Fibroblast of pulmonary artery (primary cell): ENCODE measurements around the gene SUPT3H.

Experiments used
- DNase-seq: peaks from one replicate; pipeline ENCODE4 v3.0.0-alpha.2; 2010; ENCODE audit warnings: low read depth
- H3K4me3 ChIP-seq: replicated peaks from 2 replicates; pipeline ENCODE4 v1.5.1; 2011; ENCODE audit warnings: low read depth, mild to moderate bottlenecking, control low read depth, low read length, moderate library complexity
- TF ChIP-seq, protein P1 (sequence below): IDR thresholded peaks from 2 replicates; pipeline ENCODE4 v1.5.1; 2011; ENCODE audit warnings: mild to moderate bottlenecking, control low read depth, low read length, inconsistent platforms; ENCODE audit errors: missing control alignments

The SUPT3H gene

DNA sequence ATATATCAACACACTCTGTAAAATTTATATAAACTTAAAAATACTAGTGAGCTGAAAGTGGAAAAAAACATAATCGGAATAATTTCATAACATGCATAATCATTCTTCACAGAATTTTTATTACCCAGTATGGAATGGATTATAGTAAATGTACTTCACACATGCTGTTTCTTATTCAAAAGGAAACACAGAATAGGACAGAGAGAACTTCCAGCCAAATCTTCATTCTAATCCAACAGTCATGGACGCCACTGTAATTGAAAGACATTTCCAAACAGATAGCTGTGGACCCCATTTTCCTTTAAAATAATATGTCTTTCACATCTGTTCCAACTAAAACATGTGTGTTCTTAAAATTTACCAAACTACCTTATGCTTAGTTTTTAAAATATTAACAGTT, 176.2 kb downstream of the SUPT3H start:
- TF ChIP-seq, protein P1, sequence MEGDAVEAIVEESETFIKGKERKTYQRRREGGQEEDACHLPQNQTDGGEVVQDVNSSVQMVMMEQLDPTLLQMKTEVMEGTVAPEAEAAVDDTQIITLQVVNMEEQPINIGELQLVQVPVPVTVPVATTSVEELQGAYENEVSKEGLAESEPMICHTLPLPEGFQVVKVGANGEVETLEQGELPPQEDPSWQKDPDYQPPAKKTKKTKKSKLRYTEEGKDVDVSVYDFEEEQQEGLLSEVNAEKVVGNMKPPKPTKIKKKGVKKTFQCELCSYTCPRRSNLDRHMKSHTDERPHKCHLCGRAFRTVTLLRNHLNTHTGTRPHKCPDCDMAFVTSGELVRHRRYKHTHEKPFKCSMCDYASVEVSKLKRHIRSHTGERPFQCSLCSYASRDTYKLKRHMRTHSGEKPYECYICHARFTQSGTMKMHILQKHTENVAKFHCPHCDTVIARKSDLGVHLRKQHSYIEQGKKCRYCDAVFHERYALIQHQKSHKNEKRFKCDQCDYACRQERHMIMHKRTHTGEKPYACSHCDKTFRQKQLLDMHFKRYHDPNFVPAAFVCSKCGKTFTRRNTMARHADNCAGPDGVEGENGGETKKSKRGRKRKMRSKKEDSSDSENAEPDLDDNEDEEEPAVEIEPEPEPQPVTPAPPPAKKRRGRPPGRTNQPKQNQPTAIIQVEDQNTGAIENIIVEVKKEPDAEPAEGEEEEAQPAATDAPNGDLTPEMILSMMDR, result no peak
- H3K4me3 ChIP-seq, result no peak overlapping the region
- no peak for DNase-seq

DNA sequence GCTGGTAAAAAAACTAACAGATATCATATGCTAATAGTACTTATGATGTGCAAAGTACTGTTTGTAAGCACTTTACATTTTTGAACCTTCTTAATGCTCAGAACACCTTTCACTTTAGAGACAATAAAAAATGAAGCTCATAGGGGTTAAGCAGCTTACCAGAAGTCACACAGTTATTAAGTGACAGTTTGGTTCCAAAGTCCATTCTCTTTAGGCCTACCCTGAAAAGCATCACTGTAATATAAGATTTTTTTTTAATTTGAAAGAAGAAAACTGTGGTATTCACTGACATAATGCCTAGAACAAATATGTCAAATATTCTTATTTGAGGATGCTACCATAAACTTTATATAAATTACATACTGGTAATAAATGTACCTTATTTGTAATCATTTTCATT, 177.2 kb downstream of the SUPT3H start:
- H3K4me3 ChIP-seq, result no peak overlapping the region
- no peak for DNase-seq
- TF ChIP-seq, protein P1, result no peak

DNA sequence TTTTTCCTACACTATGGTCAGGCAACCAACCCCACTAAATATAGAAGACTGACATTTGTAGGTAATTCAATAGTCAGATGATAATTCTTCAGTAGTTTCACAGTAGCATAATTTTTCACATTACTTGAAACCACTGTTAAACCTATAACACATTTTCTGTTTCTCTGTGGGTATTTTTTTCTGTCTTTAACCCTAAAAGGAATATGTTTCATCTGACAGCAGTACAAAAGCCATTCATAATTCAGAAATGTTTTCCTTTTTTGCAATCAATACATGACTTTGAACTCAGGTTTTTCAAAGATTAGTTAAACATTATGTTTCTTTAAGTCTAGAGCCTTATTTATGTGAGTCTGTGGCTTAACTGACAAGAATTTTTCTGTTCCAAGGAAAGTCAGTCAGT, 178.2 kb downstream of the SUPT3H start:
- H3K4me3 ChIP-seq, result no peak overlapping the region
- no peak for DNase-seq
- TF ChIP-seq, protein P1, result no peak

DNA sequence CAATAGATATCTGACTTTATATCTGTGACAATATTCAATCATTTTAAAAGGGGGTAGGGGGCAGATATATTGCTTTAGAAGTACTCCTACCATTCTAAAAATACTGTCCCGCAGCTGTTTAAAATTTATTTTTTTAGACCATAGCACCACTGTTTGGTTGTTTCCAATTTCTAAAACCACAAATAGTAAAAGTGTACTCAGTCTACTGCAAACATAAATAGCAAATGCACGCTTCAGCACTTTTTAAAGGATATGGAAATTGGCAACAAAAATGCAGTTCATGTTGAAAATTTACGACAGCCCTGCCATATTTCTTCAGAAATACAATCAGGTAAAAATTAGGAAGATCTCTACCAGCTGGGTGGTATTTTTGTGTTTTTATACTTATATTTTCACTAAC, 181.6 kb downstream of the SUPT3H start:
- no peak for DNase-seq
- TF ChIP-seq, protein P1, result no peak
- no peak overlapping the region for H3K4me3 ChIP-seq

DNA sequence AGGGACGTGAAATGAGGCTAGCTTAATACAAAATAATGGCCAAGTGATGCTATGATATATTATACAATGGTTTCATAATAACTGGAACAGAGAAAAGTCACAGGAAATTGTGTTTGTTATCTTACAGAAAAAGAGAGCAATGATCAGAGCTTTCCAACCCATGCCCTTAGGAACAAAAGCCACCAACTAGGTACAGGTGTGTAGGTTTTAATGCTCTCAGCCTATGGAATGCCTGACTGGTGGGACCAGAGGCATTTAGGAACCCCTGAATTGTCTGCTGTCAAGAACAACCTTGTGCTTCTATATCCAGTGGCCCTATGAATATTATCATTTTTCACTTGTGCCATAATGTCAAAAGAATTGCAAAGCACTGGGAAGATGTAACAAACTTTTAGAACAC, 182.6 kb downstream of the SUPT3H start:
- TF ChIP-seq, protein P1, result no peak
- DNase-seq, result no peak

DNA sequence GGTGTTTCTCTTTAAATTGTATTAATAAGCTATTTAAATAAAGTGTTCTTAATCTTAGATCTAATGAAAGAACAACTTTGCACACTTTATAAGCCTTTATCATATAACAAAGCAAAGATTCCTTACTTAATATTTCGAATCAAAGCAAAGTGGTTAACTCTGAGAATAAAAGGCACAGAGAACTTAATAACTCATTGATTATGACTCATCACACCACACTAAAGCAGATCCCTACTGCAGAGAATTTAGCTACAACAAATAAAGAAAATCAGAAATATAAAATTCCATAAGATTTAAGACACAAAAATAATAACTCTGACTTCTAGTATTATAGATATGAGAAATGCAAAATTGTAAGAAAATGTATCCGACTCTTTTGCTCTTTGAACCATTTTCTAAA, 185.2 kb downstream of the SUPT3H start:
- H3K4me3 ChIP-seq, result no peak overlapping the region
- no peak for DNase-seq
- TF ChIP-seq, protein P1, result no peak

More for the DNA sequence above, 182.6 kb downstream of the SUPT3H start:
- no peak overlapping the region for H3K4me3 ChIP-seq

DNA sequence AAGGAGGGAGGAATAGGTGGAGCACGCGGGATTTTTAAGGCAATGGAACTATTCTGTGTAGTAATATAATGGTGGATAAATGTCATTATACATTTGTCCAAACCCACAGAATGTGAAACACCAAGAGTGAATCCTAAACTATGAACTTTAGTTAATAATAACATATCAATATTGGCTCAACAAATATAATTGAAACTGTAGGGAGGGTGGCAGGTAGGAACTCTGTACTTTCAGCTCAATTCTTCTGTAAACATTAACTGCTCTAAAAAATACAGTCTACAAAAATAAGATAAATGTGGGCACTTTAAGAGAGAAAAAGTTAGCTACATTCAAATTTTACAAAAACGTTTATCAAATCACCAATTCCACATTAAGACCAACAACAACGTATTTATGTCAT, 186.3 kb downstream of the SUPT3H start:
- no peak overlapping the region for H3K4me3 ChIP-seq
- TF ChIP-seq, protein P1, result no peak
- DNase-seq, result no peak
